Hippocampal formation (tissue), 2 donors: Measurements from ENCODE around the gene RRAD.
"Not testable (repeated sequence)": the region's sequence is repeated elsewhere in the genome, so short reads cannot be mapped to it uniquely, and the experiment has no call there.

ENCODE experiments used
- DNase-seq, 2 donors: peaks; one replicate each; lab custom pipeline; 2025; lab: John Stamatoyannopoulos, UW

RRAD gene

GRCh38 chr16:66900721-66901441, 24.5 kb downstream of the RRAD start:
- DNase-seq, result no peak

- DNase-seq, result no peak
These were observed 25.2 kb downstream of the RRAD start for GRCh38 chr16:66899945-66900710.

GRCh38 chr16:66899310-66899944, 25.9 kb downstream of the RRAD start:
- no peak for DNase-seq

- DNase-seq, result no peak
These were observed 26.4 kb downstream of the RRAD start for GRCh38 chr16:66898933-66899309.

- no peak for DNase-seq
These were observed 27.1 kb downstream of the RRAD start for GRCh38 chr16:66898207-66898606.

GRCh38 chr16:66896682-66897081, 28.7 kb downstream of the RRAD start:
- DNase-seq, result not testable (repeated sequence)

- DNase-seq, result no peak
These were observed 29.3 kb downstream of the RRAD start for GRCh38 chr16:66895999-66896398.

- no peak for DNase-seq
These were observed 29.7 kb downstream of the RRAD start for GRCh38 chr16:66895689-66895979.

GRCh38 chr16:66894948-66895688, 30.2 kb downstream of the RRAD start:
- DNase-seq, result peak; percentile 50 to 57

GRCh38 chr16:66894055-66894454, 31.3 kb downstream of the RRAD start:
- no peak for DNase-seq

GRCh38 chr16:66891797-66892196, 33.5 kb downstream of the RRAD start:
- DNase-seq, result no peak

- no peak for DNase-seq
These were observed 34.0 kb downstream of the RRAD start for GRCh38 chr16:66891360-66891759.

- no peak for DNase-seq
These were observed 34.5 kb downstream of the RRAD start for GRCh38 chr16:66890799-66891198.

- no peak for DNase-seq
These were observed 35.7 kb downstream of the RRAD start for GRCh38 chr16:66889622-66890021.

GRCh38 chr16:66888647-66889615, 36.4 kb downstream of the RRAD start:
- no peak for DNase-seq

- DNase-seq, result no peak
These were observed 38.4 kb downstream of the RRAD start for GRCh38 chr16:66886914-66887313.

GRCh38 chr16:66886321-66886720, 39.0 kb downstream of the RRAD start:
- no peak for DNase-seq

GRCh38 chr16:66885491-66885890, 39.8 kb downstream of the RRAD start:
- no peak for DNase-seq

- DNase-seq, result no peak
These were observed 42.6 kb downstream of the RRAD start for GRCh38 chr16:66882702-66883101.

GRCh38 chr16:66881964-66882508, 43.3 kb downstream of the RRAD start:
- no peak for DNase-seq

- no peak for DNase-seq
These were observed 43.8 kb downstream of the RRAD start for GRCh38 chr16:66881560-66881959.
